Adipocyte (in vitro differentiated cells): ENCODE measurements around the gene MMP3.

Experiments used
- DNase-seq: peaks from one replicate; pipeline ENCODE4 v3.0.0-alpha.2; 2015; ENCODE audit warnings: low read depth
- H3K27me3 ChIP-seq: replicated peaks from 2 replicates; pipeline ENCODE4 v1.7.0; 2013; ENCODE audit warnings: mild to moderate bottlenecking, low read length, moderate library complexity; ENCODE audit not compliant: control insufficient read depth, insufficient read depth
- H3K36me3 ChIP-seq: 2 replicates; pipeline ENCODE4 v1.7.0; 2013; ENCODE audit warnings: low read length, mild to moderate bottlenecking, moderate library complexity; ENCODE audit not compliant: control insufficient read depth, insufficient read depth, severe bottlenecking
- H3K4me1 ChIP-seq: 2 replicates; pipeline ENCODE4 v1.7.0; 2013; ENCODE audit warnings: mild to moderate bottlenecking, low read length, moderate library complexity; ENCODE audit not compliant: control insufficient read depth, insufficient read depth
- H3K4me3 ChIP-seq: 2 replicates; pipeline ENCODE4 v1.7.0; 2013; ENCODE audit warnings: mild to moderate bottlenecking, low read length, moderate library complexity
- H3K9ac ChIP-seq: 2 replicates; pipeline ENCODE4 v1.7.0; 2013; ENCODE audit warnings: mild to moderate bottlenecking, low read length, moderate library complexity
- H3K9me3 ChIP-seq: 2 replicates; pipeline ENCODE4 v1.7.0; 2013; ENCODE audit warnings: mild to moderate bottlenecking, low read length, moderate library complexity; ENCODE audit not compliant: control insufficient read depth

Gene MMP3

DNA sequence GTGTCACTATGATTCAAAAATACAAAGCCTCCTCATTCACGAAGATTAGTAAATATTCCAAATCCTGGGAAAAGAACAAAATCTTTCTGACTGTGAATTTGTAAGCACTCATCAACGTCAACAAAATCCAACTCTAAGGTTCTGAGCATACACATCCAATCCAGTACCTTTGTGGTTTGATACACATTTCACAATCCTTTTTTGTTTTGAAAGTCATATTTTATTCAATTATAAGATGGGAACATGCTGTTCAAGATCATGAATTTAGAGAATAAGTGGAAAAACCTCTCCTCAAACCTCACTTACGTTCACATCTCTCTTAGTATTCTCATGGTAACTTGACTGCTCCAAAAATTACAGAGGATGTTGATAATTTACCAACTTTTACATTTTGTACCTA is 9.6 kb upstream of the MMP3 start:
- Histone ChIP-seq H3K36me3 (no peaks in the 10 kb centered on the region), H3K4me1 (peaks cover 19% of the 10 kb centered on the region), H3K27me3 (no peaks in the 10 kb centered on the region), H3K9ac (no peak overlapping the region), H3K4me3 (no peak overlapping the region), H3K9me3 (no peaks in the 10 kb centered on the region)
- no peak for DNase-seq

DNA sequence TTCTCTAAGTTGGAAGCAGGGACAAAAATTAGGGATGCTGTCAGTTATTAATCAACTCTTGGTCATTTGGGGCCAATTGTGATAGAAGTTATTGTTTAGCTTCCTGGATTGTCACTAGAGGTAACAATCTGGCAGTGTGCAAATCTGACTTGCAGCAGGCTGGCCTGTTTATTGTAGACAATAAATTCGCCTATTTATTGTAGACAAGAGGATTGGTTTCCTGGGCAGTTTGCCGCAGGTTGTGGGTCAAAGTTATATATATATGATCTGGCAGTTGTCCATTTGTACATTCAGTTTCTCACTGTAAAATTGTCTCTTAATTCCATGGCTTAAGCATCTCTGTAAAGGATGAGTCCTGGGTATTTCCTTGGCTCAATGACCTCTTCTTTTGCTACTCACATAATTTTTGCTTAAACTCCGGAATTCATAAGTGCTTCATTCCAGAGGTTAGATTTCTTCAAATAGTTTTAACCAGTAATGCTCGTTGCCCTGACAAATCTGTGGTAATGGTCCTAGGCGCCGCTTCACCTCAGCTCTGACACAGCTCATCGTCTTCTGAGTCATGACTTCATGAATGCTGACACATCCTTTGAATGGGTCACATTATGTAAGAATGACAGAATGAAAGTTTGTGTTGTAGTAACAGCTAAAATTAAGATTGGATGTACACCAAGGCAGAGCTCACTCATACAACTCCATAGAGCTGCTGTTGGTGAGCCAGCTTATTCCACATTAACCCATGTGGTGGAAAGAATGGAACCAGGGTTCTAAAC is 7.8 kb upstream of the MMP3 start:
- H3K9me3 ChIP-seq, result no peaks in the 10 kb centered on the region
- H3K27me3 ChIP-seq, result no peaks in the 10 kb centered on the region
- no peak overlapping the region for H3K9ac ChIP-seq
- peaks cover 19% of the 10 kb centered on the region for H3K4me1 ChIP-seq
- no peaks in the 10 kb centered on the region for H3K36me3 ChIP-seq
- peak; percentile 52 for DNase-seq
- no peak overlapping the region for H3K4me3 ChIP-seq

DNA sequence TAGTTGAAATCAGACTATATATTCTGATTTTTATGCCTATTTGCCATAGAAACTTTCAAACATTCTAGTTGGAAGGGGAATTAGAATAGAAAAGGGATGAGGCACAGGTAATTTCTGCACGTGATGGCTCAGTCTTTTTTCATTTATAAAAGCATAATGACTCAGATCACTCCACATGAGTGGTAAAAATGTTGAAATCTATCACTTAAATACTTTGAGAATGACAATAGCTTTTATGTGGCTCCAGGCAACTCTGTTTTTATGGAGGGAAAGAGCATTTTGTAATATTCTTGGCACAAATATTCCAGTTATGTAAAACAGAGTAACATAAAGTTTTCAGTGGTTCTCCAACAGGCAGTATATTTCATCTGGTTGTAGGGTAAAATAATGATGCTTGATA is 5.9 kb upstream of the MMP3 start:
- peak; percentile 84 for DNase-seq
- H3K4me1 ChIP-seq, result peaks cover 19% of the 10 kb centered on the region
- H3K9me3 ChIP-seq, result no peaks in the 10 kb centered on the region
- no peaks in the 10 kb centered on the region for H3K27me3 ChIP-seq
- no peak overlapping the region for H3K9ac ChIP-seq
- no peaks in the 10 kb centered on the region for H3K36me3 ChIP-seq
- no peak overlapping the region for H3K4me3 ChIP-seq

DNA sequence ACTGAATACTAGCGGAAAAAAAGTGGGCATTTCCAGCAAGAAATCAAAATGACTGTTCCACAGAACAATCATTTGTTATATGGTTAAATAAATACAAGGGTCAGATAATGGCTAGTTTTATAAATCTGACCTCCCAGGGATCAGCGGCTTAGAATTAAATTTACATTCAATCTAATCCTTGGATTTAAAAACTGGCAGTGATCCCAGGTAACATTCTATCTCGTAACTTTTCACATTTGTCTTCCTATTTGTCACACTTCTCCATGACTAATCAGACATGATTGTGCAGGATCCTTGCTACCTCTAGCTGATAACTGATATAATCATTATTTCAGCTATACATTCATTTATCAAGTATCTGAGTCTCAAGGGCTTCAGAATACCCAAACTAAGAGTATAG is 2.9 kb upstream of the MMP3 start:
- Histone ChIP-seq H3K36me3 (no peaks in the 10 kb centered on the region), H3K4me3 (no peak overlapping the region), H3K4me1 (peaks cover 24% of the 10 kb centered on the region), H3K27me3 (no peaks in the 10 kb centered on the region), H3K9ac (no peak overlapping the region), H3K9me3 (no peaks in the 10 kb centered on the region)
- no peak for DNase-seq

DNA sequence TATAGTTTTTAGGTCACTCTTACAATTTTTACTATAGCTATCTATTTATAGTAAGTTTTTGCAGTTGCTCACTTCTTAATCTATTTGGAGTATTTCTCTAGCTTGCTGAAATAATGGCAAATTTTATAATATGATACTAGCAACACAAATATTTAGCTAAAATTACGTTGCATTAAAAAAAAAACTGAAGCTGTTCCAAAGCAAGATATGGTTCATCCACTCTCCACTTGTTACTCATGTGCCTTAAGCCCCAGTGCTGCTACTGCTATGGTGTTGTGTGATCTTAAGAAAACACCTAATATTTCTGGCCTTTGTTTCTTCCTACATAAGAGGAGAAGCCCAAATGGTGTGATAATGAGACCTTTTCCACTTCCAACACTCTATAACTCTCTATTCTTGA is 479 bp downstream of the MMP3 start:
- H3K4me1 ChIP-seq, result peaks cover 9% of the 10 kb centered on the region
- no peak overlapping the region for H3K9ac ChIP-seq
- H3K4me3 ChIP-seq, result no peak overlapping the region
- no peaks in the 10 kb centered on the region for H3K27me3 ChIP-seq
- no peaks in the 10 kb centered on the region for H3K9me3 ChIP-seq
- no peaks in the 10 kb centered on the region for H3K36me3 ChIP-seq
- no peak for DNase-seq

DNA sequence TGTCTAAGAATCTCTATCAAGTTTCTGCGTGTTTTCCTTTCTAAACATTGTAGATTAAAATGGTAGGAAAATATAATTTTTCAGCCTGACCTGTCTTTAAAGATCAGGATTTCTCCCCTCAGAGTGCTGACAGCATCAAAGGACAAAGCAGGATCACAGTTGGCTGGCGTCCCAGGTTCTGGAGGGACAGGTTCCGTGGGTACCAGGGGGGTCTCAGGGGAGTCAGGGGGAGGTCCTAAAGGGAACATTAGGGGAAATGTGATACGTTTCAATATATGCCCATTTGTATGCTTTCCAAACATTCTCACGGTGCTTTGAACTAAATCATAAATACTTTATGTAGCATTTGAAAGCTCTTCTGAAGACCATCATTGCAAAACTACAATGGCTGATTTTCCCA is 3.4 kb downstream of the MMP3 start:
- no peaks in the 10 kb centered on the region for H3K9me3 ChIP-seq
- DNase-seq, result no peak
- H3K36me3 ChIP-seq, result no peaks in the 10 kb centered on the region
- no peak overlapping the region for H3K9ac ChIP-seq
- no peaks in the 10 kb centered on the region for H3K27me3 ChIP-seq
- H3K4me1 ChIP-seq, result peaks cover 26% of the 10 kb centered on the region
- no peak overlapping the region for H3K4me3 ChIP-seq

DNA sequence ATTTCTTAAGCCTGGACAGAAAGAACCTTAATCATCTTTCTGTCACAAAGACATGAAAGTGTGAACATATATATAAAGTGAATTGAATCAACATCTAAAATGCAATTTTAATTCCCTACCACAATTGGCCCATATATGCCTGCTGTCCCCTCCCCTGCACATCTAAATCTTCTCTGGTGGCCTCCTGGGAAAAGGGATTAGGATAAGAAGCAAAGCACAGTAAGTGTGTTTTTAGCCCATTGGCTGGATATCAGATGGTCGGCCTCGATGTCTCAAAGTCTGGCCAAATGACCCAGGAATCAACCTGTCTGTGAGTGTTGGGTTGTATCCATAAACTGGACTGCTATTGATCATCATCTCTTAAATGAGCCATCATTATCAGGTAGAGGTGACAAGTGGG is 5.8 kb downstream of the MMP3 start:
- Histone ChIP-seq H3K4me1 (peaks cover 17% of the 10 kb centered on the region), H3K4me3 (no peak overlapping the region), H3K9ac (no peak overlapping the region), H3K9me3 (no peaks in the 10 kb centered on the region), H3K27me3 (no peaks in the 10 kb centered on the region), H3K36me3 (no peaks in the 10 kb centered on the region)
- DNase-seq, result no peak

DNA sequence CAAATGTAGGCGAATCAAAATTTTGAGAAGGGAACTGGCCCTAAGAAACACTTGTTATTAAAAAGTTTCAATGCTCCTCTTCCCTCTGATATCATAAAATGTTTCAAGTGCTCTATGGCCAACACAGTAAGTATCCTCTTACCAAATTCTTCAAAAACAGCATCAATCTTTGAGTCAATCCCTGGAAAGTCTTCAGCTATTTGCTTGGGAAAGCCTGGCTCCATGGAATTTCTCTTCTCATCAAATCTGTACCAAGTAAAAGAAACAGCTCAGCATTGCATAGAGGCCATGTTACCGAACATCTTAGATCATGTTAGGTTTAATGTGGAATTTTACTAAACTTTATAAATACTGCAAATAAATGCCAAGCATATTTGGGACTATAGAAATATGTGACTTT is 6.3 kb downstream of the MMP3 start:
- no peak for DNase-seq
- H3K9me3 ChIP-seq, result no peaks in the 10 kb centered on the region
- H3K9ac ChIP-seq, result no peak overlapping the region
- H3K27me3 ChIP-seq, result no peaks in the 10 kb centered on the region
- peaks cover 17% of the 10 kb centered on the region for H3K4me1 ChIP-seq
- no peak overlapping the region for H3K4me3 ChIP-seq
- H3K36me3 ChIP-seq, result no peaks in the 10 kb centered on the region

DNA sequence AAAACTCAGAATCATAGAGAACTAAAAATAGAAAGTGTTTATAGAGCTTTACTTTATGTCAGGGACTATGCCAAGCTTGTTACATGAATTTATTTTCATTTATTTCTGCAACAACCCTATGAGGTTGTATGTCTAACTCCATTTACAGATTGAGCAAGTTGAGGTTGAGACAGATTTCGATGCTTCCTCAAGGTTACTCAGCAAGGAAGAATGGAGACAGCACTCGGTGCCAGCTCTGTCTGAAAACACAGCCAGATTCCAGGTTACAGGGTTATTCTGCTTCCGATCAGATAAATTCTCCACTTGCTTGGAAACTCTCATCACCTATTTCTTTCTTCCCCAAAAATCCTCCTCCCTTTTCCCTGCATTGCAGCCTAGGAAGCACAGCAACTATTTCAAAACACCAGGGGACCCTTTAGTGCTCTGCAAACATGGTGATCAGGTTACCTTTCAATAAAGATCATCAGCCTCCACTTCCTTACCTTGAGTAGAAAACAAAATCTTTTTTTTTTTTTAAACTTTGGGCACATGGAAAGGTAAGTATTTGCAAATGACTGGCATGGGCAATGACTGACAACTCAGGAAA is 7.0 kb downstream of the MMP3 start:
- Histone ChIP-seq H3K9ac (no peak overlapping the region), H3K27me3 (no peaks in the 10 kb centered on the region), H3K9me3 (no peaks in the 10 kb centered on the region), H3K4me3 (no peak overlapping the region), H3K36me3 (no peaks in the 10 kb centered on the region), H3K4me1 (peaks cover 17% of the 10 kb centered on the region)
- DNase-seq, result peak; percentile 85

DNA sequence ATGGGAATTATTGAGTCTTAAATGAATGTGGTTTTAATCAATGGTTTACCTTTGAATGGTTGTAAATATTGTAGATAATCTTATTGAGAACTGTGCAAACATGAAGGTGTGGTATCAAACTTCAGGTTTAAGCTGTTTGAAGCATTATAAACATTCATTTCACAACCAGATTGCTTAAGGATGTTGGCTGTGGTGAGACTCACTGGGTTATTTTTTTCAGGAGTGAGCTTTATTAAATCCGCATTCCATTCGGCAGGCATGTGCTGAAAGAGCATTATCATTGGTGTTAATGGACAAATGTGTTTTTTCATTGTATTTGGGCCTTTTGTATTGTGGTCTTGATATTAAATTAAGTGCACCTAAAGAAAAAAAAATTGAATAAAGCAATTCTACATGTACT is 9.7 kb downstream of the MMP3 start:
- H3K27me3 ChIP-seq, result no peaks in the 10 kb centered on the region
- peak; percentile 20 for DNase-seq
- no peak overlapping the region for H3K4me3 ChIP-seq
- H3K9ac ChIP-seq, result no peak overlapping the region
- no peaks in the 10 kb centered on the region for H3K36me3 ChIP-seq
- H3K9me3 ChIP-seq, result no peaks in the 10 kb centered on the region
- peaks cover 28% of the 10 kb centered on the region for H3K4me1 ChIP-seq

DNA sequence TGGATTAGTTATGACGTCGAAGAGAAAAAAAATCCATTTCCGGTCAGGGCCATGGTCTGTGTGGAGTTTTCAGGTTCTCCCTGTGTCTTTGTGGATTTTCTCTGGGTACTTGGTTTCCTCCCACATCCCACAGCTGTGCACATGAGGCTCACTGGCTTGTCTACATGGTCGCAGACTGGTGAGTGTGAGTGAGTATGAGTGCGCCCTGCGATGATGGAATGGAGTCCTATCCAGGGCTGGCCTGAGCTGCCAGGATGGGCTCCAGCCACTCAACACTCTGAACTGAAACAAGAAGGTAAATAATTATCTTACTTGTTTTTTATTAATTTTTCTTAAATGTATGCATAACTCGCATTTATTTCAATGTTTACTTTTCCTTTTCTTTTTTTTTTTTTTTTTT is 10.8 kb downstream of the MMP3 start:
- Histone ChIP-seq H3K4me1 (peaks cover 28% of the 10 kb centered on the region), H3K4me3 (no peak overlapping the region), H3K9me3 (no peaks in the 10 kb centered on the region), H3K9ac (no peak overlapping the region), H3K27me3 (no peaks in the 10 kb centered on the region), H3K36me3 (no peaks in the 10 kb centered on the region)
- DNase-seq, result no peak
